ENCODE data around the gene EEA1. TPM values are rescaled to one million over a fixed set of nuclear protein-coding genes. Genes with fewer than 3 reads are reported as not detected.
A peak's percentile ranks its signal among the peaks of the same experiment; 100 is the strongest.

Gene EEA1
- total and polyA plus RNA-seq, 2 experiments from 2014 or later: 19.1 to 20.7 TPM

DNA sequence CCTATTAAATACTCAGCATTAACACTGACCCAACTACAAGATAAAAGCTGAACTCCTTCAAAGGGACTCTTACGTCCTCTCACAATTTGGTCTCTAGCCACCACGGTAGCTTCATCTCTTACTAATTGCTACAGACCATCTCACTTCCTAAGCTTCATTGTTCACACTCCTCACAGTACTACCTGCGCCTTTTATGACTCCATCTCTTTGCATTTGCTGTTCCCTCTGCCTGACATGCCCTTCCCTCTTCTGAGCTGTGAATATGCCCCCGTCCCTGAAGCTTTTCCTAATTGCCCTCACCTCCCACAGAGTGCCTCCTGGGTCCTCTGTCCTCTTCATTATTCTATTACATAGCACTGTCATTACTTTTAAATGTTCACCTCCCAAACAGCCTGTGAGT lies 2.5 kb downstream of the EEA1 start:
- peak overlapping the region; percentile 100 for H3K27ac ChIP-seq
- H3K79me2 ChIP-seq: peaks cover 62% of the 10 kb centered on the region

DNA sequence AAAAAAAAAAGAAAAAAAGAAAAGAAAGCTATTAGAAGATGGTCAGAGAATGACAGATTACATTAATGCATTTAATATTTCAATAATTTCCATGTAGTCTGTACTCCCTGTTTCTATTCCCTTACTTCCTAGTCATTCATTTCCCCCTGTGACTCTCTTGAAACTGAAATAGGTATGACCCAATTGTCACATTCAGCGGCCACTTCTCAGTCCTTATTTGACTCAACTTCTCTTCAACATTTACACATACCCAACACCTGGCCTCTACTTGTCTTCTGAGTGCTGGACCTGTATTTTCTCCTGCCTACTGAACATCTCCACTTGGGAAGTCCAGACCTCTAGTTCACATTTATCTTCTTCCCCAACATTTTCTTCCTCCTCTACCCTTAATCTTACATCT lies 7.2 kb downstream of the EEA1 start:
- Histone ChIP-seq H3K27ac (no peak overlapping the region), H4K20me1 (ENCODE audit: insufficient read depth, poor library complexity, severe bottlenecking) (peaks cover 13% of the 10 kb centered on the region), H3K9me3 (ENCODE audit: low read depth) (no peaks in the 10 kb centered on the region), H3K4me3 (no peak overlapping the region), H3K27me3 (no peaks in the 10 kb centered on the region), H3K4me2 (no peak overlapping the region), H3K36me3 (replicated peaks; ENCODE audit: insufficient read depth, low read depth) (no peaks in the 10 kb centered on the region), H3K4me1 (ENCODE audit: insufficient read depth) (peaks cover 5% of the 10 kb centered on the region), H3K79me2 (peaks cover 53% of the 10 kb centered on the region), H3K9me2 (replicated peaks; ENCODE audit: insufficient read depth) (no peaks in the 10 kb centered on the region), H2AFZ (no peak overlapping the region)
- TF ChIP-seq EZH2 (IDR thresholded peaks at IDR 0.05; ENCODE audit: borderline replicate concordance) (no peak), EZH2phosphoT487 (IDR thresholded peaks at IDR 0.05; ENCODE audit: low read depth, severe bottlenecking, unreplicated experiment) (no peak)
- WGBS (ENCODE audit: low lambda C conversion rate, missing lambda C conversion rate): 95% methylated on average over 1 of the region's 1 CpG
- DNase-seq (ENCODE audit: low spot score): no peak

More for the DNA sequence above, 2.5 kb downstream of the EEA1 start:
- TF ChIP-seq EZH2 (IDR thresholded peaks at IDR 0.05; ENCODE audit: borderline replicate concordance): no peak
- no peak for TF ChIP-seq EZH2phosphoT487 (IDR thresholded peaks at IDR 0.05; ENCODE audit: low read depth, severe bottlenecking, unreplicated experiment)
- TF ChIP-seq, protein P1, sequence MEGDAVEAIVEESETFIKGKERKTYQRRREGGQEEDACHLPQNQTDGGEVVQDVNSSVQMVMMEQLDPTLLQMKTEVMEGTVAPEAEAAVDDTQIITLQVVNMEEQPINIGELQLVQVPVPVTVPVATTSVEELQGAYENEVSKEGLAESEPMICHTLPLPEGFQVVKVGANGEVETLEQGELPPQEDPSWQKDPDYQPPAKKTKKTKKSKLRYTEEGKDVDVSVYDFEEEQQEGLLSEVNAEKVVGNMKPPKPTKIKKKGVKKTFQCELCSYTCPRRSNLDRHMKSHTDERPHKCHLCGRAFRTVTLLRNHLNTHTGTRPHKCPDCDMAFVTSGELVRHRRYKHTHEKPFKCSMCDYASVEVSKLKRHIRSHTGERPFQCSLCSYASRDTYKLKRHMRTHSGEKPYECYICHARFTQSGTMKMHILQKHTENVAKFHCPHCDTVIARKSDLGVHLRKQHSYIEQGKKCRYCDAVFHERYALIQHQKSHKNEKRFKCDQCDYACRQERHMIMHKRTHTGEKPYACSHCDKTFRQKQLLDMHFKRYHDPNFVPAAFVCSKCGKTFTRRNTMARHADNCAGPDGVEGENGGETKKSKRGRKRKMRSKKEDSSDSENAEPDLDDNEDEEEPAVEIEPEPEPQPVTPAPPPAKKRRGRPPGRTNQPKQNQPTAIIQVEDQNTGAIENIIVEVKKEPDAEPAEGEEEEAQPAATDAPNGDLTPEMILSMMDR (IDR thresholded peaks at IDR 0.05; ENCODE audit: poor library complexity): no peak
- WGBS (ENCODE audit: low lambda C conversion rate, missing lambda C conversion rate): 72% methylated on average over 4 of the region's 4 CpGs
- H3K36me3 ChIP-seq (replicated peaks; ENCODE audit: insufficient read depth, low read depth): no peaks in the 10 kb centered on the region
- no peaks in the 10 kb centered on the region for H3K27me3 ChIP-seq
- H3K9me2 ChIP-seq (replicated peaks; ENCODE audit: insufficient read depth): no peaks in the 10 kb centered on the region
- no peak overlapping the region for H2AFZ ChIP-seq
- peaks cover 9% of the 10 kb centered on the region for H3K4me1 ChIP-seq (ENCODE audit: insufficient read depth)
- H4K20me1 ChIP-seq (ENCODE audit: insufficient read depth, poor library complexity, severe bottlenecking): peaks cover 16% of the 10 kb centered on the region
- DNase-seq (ENCODE audit: low spot score): no peak
- H3K9me3 ChIP-seq (ENCODE audit: low read depth): no peaks in the 10 kb centered on the region
- H3K4me3 ChIP-seq: no peak overlapping the region
- peak overlapping the region; percentile 74 for H3K4me2 ChIP-seq

- no peak overlapping the region for H3K4me2 ChIP-seq
- no peaks in the 10 kb centered on the region for H3K27me3 ChIP-seq
- no peak overlapping the region for H2AFZ ChIP-seq
- H3K79me2 ChIP-seq: peaks cover 59% of the 10 kb centered on the region
- H3K4me1 ChIP-seq (ENCODE audit: insufficient read depth): no peaks in the 10 kb centered on the region
- no peak overlapping the region for H3K4me3 ChIP-seq
- peaks cover 4% of the 10 kb centered on the region for H4K20me1 ChIP-seq (ENCODE audit: insufficient read depth, poor library complexity, severe bottlenecking)
- no peak for TF ChIP-seq EZH2phosphoT487 (IDR thresholded peaks at IDR 0.05; ENCODE audit: low read depth, severe bottlenecking, unreplicated experiment)
- TF ChIP-seq EZH2 (IDR thresholded peaks at IDR 0.05; ENCODE audit: borderline replicate concordance): no peak
- TF ChIP-seq, protein P1 (IDR thresholded peaks at IDR 0.05; ENCODE audit: poor library complexity): no peak
- H3K9me3 ChIP-seq (ENCODE audit: low read depth): no peaks in the 10 kb centered on the region
- no peak overlapping the region for H3K27ac ChIP-seq
- 97% methylated on average over 2 of the region's 2 CpGs for WGBS (ENCODE audit: low lambda C conversion rate, missing lambda C conversion rate)
- H3K36me3 ChIP-seq (replicated peaks; ENCODE audit: insufficient read depth, low read depth): no peaks in the 10 kb centered on the region
- no peak for DNase-seq (ENCODE audit: low spot score)
- no peaks in the 10 kb centered on the region for H3K9me2 ChIP-seq (replicated peaks; ENCODE audit: insufficient read depth)
Measured at GRCh38 chr12:92915365-92915764, 13.7 kb downstream of the EEA1 start.

GRCh38 chr12:92914170-92914569 lies 14.9 kb downstream of the EEA1 start:
- Histone ChIP-seq H2AFZ (no peak overlapping the region), H3K4me3 (no peak overlapping the region), H3K9me2 (replicated peaks; ENCODE audit: insufficient read depth) (no peaks in the 10 kb centered on the region), H3K4me1 (ENCODE audit: insufficient read depth) (no peaks in the 10 kb centered on the region), H3K27ac (no peak overlapping the region), H3K79me2 (peaks cover 71% of the 10 kb centered on the region), H3K9me3 (ENCODE audit: low read depth) (no peaks in the 10 kb centered on the region), H3K4me2 (no peak overlapping the region), H3K36me3 (replicated peaks; ENCODE audit: insufficient read depth, low read depth) (no peaks in the 10 kb centered on the region), H4K20me1 (ENCODE audit: insufficient read depth, poor library complexity, severe bottlenecking) (peaks cover 4% of the 10 kb centered on the region), H3K27me3 (no peaks in the 10 kb centered on the region)
- WGBS (ENCODE audit: low lambda C conversion rate, missing lambda C conversion rate): 88% methylated on average over 4 of the region's 4 CpGs
- TF ChIP-seq, protein P1 (IDR thresholded peaks at IDR 0.05; ENCODE audit: poor library complexity): no peak
- TF ChIP-seq EZH2 (IDR thresholded peaks at IDR 0.05; ENCODE audit: borderline replicate concordance) (no peak), EZH2phosphoT487 (IDR thresholded peaks at IDR 0.05; ENCODE audit: low read depth, severe bottlenecking, unreplicated experiment) (no peak)
- no peak for DNase-seq (ENCODE audit: low spot score)

Data from hepatocyte (in vitro differentiated cells).